ENCODE data around the gene UBE4B. TPM values are rescaled to one million over a fixed set of nuclear protein-coding genes. Genes with fewer than 3 reads are reported as not detected.

The UBE4B gene
- total and polyA plus RNA-seq, 2 experiments from 2014 or later, result 18.7 to 41.1 TPM

GRCh38 chr1:10103193-10103592, 70.4 kb downstream of the UBE4B start:
- Histone ChIP-seq H3K9me3 (ENCODE audit: low read depth) (no peaks in the 10 kb centered on the region), H3K4me2 (no peak overlapping the region), H3K27ac (no peak overlapping the region), H3K36me3 (replicated peaks; ENCODE audit: insufficient read depth, low read depth) (no peaks in the 10 kb centered on the region), H3K27me3 (no peaks in the 10 kb centered on the region), H4K20me1 (ENCODE audit: insufficient read depth, poor library complexity, severe bottlenecking) (no peaks in the 10 kb centered on the region), H3K79me2 (peaks cover 3% of the 10 kb centered on the region), H3K9me2 (replicated peaks; ENCODE audit: insufficient read depth) (no peaks in the 10 kb centered on the region), H3K4me1 (ENCODE audit: insufficient read depth) (no peaks in the 10 kb centered on the region), H3K4me3 (no peak overlapping the region), H2AFZ (no peak overlapping the region)
- 97% methylated on average over 5 of the region's 5 CpGs for WGBS (ENCODE audit: low lambda C conversion rate, missing lambda C conversion rate)
- DNase-seq (ENCODE audit: low spot score), result no peak
- no peak for TF ChIP-seq CTCF (IDR thresholded peaks at IDR 0.05; ENCODE audit: poor library complexity)
- no peak for TF ChIP-seq EZH2 (IDR thresholded peaks at IDR 0.05; ENCODE audit: borderline replicate concordance)
- TF ChIP-seq EZH2phosphoT487 (IDR thresholded peaks at IDR 0.05; ENCODE audit: low read depth, severe bottlenecking, unreplicated experiment), result no peak

- no peaks in the 10 kb centered on the region for H3K9me3 ChIP-seq (ENCODE audit: low read depth)
- WGBS (ENCODE audit: low lambda C conversion rate, missing lambda C conversion rate), result 94% methylated on average over 1 of the region's 1 CpG
- H3K4me1 ChIP-seq (ENCODE audit: insufficient read depth), result peaks cover 5% of the 10 kb centered on the region
- H3K4me3 ChIP-seq, result no peak overlapping the region
- peaks cover 3% of the 10 kb centered on the region for H3K79me2 ChIP-seq
- no peak for DNase-seq (ENCODE audit: low spot score)
- no peaks in the 10 kb centered on the region for H3K9me2 ChIP-seq (replicated peaks; ENCODE audit: insufficient read depth)
- H3K27me3 ChIP-seq, result no peaks in the 10 kb centered on the region
- no peak for TF ChIP-seq CTCF (IDR thresholded peaks at IDR 0.05; ENCODE audit: poor library complexity)
- no peak for TF ChIP-seq EZH2 (IDR thresholded peaks at IDR 0.05; ENCODE audit: borderline replicate concordance)
- TF ChIP-seq EZH2phosphoT487 (IDR thresholded peaks at IDR 0.05; ENCODE audit: low read depth, severe bottlenecking, unreplicated experiment), result no peak
- H2AFZ ChIP-seq, result no peak overlapping the region
- no peaks in the 10 kb centered on the region for H4K20me1 ChIP-seq (ENCODE audit: insufficient read depth, poor library complexity, severe bottlenecking)
- H3K36me3 ChIP-seq (replicated peaks; ENCODE audit: insufficient read depth, low read depth), result no peaks in the 10 kb centered on the region
- H3K27ac ChIP-seq, result no peak overlapping the region
- no peak overlapping the region for H3K4me2 ChIP-seq
Observed at GRCh38 chr1:10104834-10105233, 72.1 kb downstream of the UBE4B start.

DNA sequence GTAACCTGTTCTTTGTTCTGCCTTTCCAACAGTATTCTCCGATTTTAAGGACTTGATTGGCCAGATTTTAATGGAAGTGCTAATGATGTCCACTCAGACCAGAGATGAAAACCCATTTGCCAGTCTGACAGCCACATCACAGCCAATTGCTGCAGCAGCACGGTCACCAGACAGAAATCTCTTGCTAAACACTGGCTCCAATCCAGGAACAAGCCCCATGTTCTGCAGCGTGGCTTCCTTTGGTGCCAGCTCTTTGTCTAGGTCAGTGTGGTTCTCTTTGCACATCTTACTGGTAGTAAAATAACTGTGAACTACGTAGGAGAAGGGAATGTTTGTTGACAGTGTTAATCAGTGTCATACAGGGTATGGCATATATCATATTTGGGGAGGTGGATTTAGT, 72.7 kb downstream of the UBE4B start:
- no peaks in the 10 kb centered on the region for H3K9me3 ChIP-seq (ENCODE audit: low read depth)
- H3K36me3 ChIP-seq (replicated peaks; ENCODE audit: insufficient read depth, low read depth), result no peaks in the 10 kb centered on the region
- H3K4me3 ChIP-seq, result no peak overlapping the region
- no peak for DNase-seq (ENCODE audit: low spot score)
- no peak overlapping the region for H3K4me2 ChIP-seq
- no peak overlapping the region for H2AFZ ChIP-seq
- H3K79me2 ChIP-seq, result peaks cover 3% of the 10 kb centered on the region
- H3K27ac ChIP-seq, result no peak overlapping the region
- no peaks in the 10 kb centered on the region for H4K20me1 ChIP-seq (ENCODE audit: insufficient read depth, poor library complexity, severe bottlenecking)
- TF ChIP-seq EZH2phosphoT487 (IDR thresholded peaks at IDR 0.05; ENCODE audit: low read depth, severe bottlenecking, unreplicated experiment), result no peak
- TF ChIP-seq CTCF (IDR thresholded peaks at IDR 0.05; ENCODE audit: poor library complexity), result no peak
- TF ChIP-seq EZH2 (IDR thresholded peaks at IDR 0.05; ENCODE audit: borderline replicate concordance), result no peak
- H3K4me1 ChIP-seq (ENCODE audit: insufficient read depth), result peaks cover 5% of the 10 kb centered on the region
- H3K9me2 ChIP-seq (replicated peaks; ENCODE audit: insufficient read depth), result no peaks in the 10 kb centered on the region
- no peaks in the 10 kb centered on the region for H3K27me3 ChIP-seq
- 87% methylated on average over 4 of the region's 4 CpGs for WGBS (ENCODE audit: low lambda C conversion rate, missing lambda C conversion rate)

DNA sequence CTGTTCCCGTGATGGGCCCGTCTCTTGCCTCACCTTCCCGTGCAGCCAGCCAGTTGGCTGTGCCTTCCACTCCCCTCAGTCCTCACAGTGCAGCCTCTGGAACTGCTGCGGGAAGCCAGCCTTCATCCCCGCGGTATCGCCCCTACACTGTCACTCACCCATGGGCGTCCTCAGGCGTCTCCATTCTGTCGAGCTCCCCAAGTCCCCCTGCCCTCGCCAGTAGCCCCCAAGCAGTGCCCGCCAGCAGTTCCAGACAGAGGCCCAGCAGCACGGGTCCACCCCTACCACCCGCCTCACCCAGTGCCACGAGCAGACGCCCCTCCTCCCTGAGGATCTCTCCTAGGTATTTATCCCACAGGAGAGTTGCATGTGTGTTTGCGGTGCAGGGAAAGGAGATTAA, 73.5 kb downstream of the UBE4B start:
- H3K27ac ChIP-seq, result no peak overlapping the region
- peaks cover 5% of the 10 kb centered on the region for H3K4me1 ChIP-seq (ENCODE audit: insufficient read depth)
- H2AFZ ChIP-seq, result no peak overlapping the region
- no peaks in the 10 kb centered on the region for H3K9me2 ChIP-seq (replicated peaks; ENCODE audit: insufficient read depth)
- no peaks in the 10 kb centered on the region for H3K27me3 ChIP-seq
- 93% methylated on average over 16 of the region's 17 CpGs for WGBS (ENCODE audit: low lambda C conversion rate, missing lambda C conversion rate)
- no peaks in the 10 kb centered on the region for H4K20me1 ChIP-seq (ENCODE audit: insufficient read depth, poor library complexity, severe bottlenecking)
- H3K9me3 ChIP-seq (ENCODE audit: low read depth), result no peaks in the 10 kb centered on the region
- no peak overlapping the region for H3K4me2 ChIP-seq
- DNase-seq (ENCODE audit: low spot score), result no peak
- H3K4me3 ChIP-seq, result no peak overlapping the region
- H3K79me2 ChIP-seq, result peaks cover 3% of the 10 kb centered on the region
- H3K36me3 ChIP-seq (replicated peaks; ENCODE audit: insufficient read depth, low read depth), result no peaks in the 10 kb centered on the region
- TF ChIP-seq EZH2 (IDR thresholded peaks at IDR 0.05; ENCODE audit: borderline replicate concordance) (no peak), EZH2phosphoT487 (IDR thresholded peaks at IDR 0.05; ENCODE audit: low read depth, severe bottlenecking, unreplicated experiment) (no peak), CTCF (IDR thresholded peaks at IDR 0.05; ENCODE audit: poor library complexity) (no peak)

Data from hepatocyte (in vitro differentiated cells).